GM03348 (cell line): Measurements from ENCODE around the gene MATN4.

Experiments
- DNase-seq: peaks from one replicate; pipeline ENCODE4 v3.0.0; 2012; ENCODE audit warnings: low spot score

The MATN4 gene

DNA sequence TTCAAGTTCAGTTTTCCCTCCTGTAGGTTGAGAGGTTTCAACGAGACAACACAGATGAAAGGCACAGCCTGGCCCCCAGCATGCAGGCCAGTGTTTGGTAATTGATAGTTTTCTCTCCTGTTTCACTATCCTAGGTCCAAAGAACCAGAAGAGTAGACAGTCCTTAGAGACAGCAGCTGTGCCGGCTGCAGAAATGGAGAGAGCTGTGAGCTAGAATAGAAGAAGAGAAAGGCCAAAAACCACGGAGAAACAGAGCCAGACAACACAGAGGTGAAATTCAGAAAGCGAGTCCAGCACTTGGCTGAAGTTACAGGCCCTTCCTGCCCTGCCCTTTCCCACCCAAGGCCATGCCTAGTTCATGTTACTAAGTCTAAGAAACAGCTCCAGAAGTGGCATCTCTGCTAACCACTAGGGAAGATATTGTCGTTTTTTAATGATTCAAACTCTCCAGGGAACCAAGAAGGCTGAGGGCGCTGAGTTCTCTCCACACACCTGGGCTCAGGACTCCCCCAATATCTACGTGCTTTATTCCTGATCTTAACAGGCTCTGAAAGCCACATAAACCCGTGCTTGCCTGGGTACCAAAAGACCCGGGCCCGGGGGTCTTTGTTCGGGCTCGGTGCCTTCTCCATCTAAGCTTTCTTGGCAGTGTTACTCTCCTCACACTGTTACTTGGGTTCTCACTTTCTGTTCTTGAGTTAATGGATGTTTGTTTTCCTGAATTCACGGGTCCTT, 18.0 kb downstream of the MATN4 start:
- DNase-seq, result no peak

DNA sequence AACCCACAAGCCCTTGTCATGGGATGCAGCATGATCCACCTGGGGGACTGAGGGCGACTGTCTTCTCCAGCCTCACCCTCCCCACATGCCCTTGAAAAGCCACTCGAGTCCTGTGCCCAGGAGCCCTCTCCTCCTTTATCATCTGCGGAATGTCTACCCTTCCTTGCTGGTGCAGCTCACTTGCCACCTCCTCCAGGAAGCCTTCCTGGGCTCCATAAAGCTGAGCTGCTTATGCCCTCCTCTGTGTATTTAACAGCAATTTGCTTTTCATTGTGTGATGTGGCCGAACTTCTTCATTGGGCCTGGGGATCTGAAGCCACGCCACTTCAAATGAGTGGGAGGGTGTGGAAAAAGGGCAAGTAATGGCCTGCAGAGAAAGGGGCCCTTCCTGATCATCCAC, 19.2 kb downstream of the MATN4 start:
- DNase-seq, result no peak

DNA sequence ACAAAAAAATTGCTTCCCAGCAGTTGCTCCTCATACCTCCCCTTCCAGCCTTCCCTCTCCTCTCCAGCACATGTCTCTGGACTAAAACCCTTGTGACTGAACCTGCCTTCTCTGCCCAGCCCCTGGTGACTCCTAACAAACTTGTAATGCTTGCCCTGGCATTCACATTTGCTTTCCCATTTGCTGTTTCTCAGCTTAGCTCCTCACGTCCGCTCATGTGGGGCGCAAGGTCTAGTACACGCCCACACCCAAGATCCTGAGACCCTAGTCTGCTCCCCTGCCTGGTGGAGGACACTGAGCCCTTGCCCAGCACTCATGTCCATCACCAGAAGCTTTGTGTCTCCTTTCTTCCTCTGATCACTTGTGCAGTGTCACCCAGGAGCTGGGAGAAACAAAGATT, 19.7 kb downstream of the MATN4 start:
- DNase-seq, result no peak

DNA sequence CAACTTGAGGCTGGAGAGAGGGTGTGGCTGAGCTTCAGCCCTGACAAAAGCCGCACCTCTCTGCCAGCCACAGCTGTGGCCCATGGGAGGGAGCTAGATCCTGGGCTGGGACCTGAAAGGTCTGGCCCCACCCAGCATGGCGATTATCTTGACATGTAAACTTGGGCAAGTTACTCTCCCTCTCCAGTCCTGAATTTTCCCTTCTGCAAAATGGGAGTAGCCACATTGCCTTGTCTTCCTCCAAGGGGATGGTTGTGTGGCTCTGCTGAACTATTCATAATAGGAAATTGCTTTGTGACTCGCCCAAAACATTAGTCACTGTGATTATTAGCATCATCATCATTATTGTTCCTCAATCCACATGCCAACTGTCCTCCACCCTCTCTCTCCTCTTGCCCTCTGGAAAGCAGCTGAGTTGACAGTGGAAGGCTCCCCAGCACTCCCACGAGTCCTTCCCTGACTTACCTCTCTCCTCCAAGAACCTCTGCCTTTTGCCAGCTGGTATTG, 24.5 kb downstream of the MATN4 start:
- no peak for DNase-seq

DNA sequence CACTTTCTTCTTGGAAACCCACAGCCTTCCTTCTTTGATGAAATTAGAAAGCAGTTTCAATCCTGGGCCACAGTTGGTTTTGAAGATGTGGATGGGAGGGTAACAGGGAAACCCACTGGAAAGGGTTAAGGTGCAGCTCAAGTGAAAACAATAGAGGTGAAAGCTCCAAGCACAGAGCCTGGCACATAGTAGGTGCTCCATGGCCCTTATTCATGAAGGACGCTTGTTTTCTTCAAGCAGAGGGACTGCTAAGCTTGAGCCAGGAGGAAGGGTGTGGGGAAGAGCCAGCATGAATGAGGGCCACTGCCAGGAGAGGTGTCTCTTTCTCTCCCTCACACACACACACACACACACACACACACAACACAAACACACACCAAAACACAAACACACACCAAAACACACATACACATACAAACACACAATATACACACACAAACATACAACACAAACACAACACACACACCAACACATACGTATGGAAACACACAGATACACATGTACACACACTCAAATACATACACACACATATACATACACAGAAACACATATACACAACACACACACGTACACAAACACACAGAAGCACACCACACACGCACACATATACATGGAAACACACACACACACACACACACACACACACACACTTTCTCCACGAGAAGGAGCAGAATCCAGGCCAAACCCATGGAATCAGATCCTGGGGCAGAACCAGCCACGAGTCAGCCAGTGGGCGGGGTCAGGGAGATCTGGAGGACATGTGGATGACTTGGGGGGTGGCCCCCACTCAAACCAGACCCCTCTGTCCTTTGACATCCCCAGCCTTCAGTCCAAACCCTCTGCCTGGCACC, 25.2 kb downstream of the MATN4 start:
- DNase-seq, result no peak

DNA sequence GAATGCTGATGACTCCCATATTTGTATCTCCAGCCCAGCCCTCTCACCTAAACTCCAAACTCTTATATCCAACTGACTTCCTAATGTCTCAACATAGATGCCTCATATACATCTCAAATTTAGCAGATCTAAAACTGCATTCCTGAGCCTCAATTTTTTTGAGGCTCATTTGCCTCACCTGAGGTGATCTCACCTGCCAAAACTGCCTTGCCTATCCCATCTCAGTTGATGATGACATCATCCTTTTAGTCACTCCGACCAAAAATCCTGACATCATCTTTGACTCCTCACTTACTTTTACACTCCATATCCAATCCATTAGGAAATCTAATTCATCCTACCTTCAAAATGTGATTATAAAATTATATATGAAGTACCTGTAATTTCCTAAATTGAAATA, 28.1 kb downstream of the MATN4 start:
- DNase-seq, result no peak

DNA sequence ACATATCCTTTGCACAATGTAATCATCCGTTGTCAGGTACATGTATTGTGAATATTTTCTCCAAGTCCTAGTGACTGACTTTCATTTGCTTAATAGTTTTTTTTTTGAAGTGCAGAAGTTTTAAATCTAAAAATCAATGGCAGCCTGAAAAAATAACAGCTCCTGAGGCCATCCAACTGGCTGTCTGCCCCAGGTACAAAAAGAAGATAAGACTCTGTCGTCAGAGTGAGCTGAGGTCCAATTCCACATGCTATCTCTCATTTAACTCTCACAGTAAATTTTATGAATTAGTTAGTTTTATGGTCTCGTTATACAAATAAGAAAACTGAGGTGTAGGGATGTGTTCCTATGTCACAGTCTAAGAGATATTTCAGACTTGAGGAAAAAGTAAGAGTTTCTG, 32.8 kb downstream of the MATN4 start:
- DNase-seq, result no peak

DNA sequence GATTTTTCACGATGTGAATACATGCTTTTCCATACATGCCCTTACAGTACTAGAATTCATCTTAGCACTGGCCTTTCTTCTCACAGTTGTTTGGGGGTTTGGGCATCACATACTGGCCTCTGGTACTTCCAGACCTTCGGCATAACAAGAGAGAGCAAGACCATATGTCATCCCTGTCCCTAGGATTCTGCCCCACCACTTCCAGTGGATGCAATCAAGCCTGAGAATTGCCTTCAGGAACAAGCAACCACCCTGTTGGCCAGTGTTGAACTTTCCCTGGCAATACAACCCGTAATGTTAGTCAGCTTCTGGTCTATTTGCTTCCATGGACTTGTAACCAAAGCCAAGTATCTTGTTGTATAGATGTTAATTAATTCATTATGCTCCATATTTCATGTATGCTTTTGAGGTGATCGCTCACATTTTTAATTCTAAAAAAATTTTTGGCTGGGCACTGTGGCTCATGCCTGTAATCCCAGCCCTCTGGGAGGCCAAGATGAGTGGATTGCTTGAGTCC, 38.3 kb downstream of the MATN4 start:
- DNase-seq, result no peak

DNA sequence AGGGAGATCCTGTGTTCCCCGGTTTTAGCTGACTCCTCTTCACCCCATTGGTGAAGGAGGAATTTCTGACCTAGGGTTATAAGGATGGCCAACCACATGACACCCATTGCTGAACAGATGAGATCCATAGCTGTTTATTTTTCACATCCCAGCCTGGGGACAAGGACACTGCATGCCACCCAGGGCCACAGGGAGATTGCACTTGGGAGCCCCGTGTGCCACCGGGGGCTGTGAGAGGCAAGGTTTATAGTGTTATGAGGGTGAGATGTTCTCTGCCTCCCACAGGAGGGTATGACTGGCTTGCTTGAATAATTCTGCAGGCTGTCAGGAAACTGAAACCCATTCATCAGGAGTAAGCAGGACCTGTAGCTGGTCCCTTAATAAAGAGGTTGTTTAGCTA, 39.0 kb downstream of the MATN4 start:
- DNase-seq, result no peak

DNA sequence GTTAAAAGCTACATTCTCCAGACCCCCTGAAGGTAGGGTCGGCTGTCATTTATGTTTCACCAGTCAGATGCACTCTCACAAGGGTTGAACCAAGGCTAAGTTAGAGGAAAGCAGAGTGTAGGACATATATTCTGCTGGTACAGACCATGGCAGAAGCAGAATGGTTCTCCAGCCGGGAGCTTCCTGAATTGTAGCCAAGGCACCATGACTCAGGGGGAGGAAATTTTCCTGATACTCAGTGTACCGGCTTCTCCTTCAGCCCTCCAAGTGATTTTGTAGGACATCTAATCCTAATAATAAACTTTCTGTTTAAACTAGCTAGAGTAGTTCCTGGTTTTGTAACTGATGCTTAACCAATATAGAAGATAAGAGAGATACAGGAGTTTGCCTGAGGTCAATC, 39.6 kb downstream of the MATN4 start:
- no peak for DNase-seq

DNA sequence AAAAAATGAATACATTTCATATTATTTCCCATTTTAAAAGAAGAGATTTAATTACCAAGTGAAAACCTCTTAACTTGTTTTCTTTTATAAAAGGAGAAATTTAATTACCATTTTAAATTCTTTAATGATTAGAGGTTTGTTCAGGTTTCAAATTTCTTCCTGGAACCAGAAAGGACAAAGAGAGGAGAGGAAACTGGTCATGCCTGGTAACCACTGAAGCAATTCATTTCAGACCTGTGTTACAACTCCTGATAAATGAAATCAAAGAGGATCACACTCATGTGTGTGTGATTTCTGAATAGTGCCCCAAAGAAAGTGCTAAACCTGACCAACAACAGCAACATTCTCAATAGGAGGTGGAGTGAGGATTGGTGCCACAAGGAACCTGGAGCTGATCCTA, 41.1 kb downstream of the MATN4 start:
- no peak for DNase-seq

DNA sequence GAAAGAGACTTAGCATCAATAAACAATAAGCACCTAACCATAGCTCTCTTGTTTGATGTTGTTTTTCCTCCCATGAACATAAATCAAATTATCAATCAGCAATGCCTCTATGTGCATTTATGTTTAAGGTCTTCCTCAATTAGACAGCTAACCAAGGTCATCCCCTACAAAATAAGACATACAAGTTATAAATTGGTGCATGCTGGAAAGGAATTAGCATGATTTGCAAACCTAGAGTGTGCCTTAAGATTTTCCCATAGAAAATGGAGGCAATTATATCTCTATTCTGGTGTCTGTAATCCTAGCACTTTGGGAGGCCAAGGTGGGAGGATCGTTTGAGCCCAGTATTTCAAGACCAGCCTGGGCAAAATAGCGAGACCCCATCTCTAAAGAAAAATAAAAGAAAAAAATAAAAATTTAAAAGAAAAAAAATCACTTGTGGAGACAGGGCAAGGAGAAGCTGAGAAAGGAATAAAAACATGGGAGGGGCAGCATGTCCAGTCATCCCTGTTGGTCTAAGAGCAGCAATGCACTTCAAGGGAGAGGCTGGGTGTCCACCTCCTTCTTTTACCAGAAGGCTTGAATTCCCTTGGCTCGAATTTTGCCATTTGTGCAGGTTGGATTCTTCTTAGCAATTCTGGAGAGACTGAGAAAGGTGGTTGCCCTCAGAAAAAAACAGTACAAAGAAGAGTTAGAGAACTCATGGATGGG, 44.4 kb downstream of the MATN4 start:
- DNase-seq, result no peak

DNA sequence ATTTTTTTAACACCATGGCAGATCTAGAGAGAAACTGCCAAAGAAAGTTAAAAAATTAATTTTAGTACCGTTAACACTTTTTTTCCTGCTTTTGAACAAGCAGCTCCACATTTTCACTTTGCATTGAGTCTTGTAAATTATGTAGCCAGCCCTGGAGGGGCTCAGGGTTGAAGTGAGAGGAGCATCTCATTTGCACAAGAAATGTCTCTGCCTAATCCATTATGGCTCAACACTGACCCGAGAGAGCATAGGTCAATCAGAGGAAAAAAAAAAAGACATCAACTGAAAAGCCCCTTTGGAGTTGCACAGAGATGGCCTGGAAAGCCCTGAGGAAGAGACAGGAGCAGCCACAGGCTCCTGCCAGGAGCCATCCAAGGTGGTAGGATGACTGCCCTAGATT, 49.4 kb downstream of the MATN4 start:
- no peak for DNase-seq

DNA sequence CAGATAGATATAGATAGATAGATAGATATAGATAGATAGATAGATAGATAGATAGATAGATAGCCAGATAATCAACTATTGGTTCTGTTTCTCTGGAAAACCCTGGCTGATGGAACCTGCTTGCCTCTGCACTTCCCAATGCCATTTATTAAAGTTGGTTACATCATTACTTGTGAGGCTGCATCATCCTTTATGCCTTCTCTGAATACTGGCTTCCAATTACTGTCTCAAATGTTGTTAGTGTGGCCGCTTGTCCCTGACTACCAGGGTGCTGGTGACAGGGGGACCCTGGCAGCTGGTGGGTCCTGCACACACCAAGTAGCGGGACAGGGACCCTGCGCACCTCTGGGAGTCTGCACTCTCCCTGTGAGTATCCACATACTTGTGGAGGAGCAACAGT, 49.8 kb downstream of the MATN4 start:
- no peak for DNase-seq

DNA sequence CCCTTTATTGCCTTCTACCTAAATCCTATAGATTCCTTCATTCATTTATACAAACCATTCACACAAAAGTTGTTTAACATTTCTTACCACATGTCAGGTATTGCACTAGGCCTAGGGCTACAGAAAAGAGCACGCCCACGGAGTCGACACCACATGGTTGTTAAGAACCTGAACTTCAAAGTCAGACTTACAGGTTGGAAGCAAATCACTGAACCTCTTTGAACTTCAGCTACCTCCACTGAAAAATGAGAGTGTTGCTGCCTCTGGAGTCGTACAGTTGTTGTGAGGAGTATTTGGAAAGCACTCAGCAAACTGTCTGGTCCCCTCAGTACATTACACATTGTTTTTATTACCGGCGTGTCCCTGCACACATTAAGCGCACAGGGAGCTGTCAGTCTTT, 50.4 kb downstream of the MATN4 start:
- DNase-seq, result no peak

DNA sequence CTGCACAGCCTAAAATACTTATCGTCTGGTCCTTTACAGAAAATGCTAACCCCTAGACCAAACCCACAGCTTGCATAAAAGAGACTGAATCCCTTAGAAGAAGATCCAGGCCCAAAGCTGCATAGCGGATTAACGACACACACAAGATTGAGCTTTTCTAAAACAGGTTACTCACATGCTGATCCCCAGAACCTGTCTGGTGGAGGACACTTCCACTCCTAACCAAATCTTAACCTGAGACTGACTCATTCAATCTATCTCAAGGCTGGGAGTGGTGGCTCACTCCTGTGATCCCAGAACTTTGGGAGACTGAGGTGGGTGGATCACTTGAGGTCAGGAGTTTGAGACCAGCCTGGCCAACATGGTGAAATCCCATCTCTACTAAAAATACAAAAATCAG, 50.9 kb downstream of the MATN4 start:
- no peak for DNase-seq

DNA sequence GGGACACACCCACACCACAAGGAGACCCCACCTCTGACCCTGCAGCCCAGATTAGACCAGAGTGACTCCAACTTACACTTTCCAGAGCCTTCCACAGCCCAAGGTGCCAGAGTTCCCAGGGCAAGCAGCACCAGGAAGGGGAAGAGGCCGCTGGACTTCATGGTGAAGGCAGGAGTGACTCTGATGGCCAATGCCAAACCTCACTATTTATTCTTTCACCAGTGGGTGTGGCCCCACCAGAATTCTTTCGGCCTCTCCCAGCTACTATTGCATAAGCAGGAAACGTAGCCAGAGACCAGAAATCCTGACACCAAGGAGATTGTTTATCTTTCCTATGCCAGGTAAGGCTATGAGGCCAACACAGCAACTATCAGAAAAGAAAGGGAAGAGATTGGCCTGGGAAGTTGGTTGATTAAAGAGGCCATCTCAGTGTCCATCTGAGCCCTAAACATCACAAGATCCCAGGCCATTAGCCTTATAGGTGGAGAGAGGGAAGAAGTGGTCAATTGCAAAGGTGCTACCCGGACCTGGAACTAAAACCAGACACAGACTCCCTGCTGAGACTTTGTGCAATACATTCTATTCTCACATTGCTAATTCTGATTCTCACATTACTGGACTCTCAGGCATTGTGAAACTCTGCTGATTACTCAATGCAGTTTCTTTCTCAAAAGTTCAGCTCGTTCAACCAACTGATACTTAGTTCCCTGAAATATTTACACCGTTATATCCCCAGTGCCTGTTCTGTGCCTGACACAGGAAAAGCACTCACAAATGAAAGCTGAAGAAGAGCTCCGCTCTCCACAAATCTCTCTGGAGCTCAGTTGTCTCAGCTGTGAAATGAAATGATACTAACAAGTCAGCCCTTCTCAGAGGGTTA, 53.5 kb downstream of the MATN4 start, which contains the start of gene SLPI:
Gene SLPI, minus strand, starts transcription at position 182 of the 880 bp plus-strand sequence. Its CDS starts 21 bp downstream, at position 161.
- peak; percentile 59 for DNase-seq

DNA sequence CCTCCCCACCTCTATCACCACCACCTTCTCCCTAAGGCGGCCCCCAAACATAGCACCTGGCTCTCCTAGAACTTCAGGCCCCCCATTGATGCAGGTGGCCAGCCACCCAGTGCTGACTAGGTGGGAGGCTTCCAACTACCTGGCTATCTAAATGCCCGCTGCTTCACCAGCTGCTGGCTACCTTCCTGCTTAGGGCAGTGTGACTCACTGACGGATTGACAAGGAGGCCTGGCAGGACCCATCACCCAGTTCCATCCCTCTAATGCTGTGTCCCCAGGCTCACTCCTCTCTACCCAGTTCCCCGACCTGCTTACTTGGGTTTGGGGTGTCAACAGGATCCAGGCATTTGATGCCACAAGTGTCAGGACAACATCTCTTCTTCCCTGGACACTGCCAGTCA, 54.8 kb downstream of the MATN4 start:
- no peak for DNase-seq

DNA sequence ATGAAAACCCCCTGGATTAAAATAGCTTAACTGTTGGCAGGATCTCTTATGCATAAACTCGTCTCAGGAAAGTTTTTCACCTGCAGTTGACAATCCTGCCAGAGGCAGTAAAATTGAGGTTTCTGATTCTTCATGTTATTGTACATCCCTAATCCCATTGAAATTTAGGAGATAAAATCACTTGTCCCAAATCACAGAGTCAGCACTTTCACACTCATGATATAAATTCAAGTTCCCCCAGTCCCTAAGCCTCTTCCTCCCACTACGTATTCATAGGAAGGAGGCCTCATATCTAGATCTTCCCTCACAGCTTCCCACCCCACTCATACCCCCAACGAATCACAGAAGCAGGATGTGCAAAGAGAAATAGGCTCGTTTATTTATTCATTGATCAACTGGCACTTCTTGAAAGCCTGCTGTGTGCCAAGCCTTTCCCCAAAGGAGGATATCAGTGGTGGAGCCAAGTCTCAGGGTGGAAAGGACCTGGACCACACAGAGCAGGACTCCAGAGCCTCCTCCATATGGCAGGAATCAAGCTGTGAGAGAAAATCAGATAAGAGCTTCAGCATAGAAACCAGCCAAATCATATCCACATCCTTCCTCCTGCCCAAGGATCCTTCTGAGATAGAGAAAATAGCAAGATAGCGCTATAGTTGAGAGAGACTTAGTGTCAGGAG, 56.1 kb downstream of the MATN4 start:
- DNase-seq, result no peak

DNA sequence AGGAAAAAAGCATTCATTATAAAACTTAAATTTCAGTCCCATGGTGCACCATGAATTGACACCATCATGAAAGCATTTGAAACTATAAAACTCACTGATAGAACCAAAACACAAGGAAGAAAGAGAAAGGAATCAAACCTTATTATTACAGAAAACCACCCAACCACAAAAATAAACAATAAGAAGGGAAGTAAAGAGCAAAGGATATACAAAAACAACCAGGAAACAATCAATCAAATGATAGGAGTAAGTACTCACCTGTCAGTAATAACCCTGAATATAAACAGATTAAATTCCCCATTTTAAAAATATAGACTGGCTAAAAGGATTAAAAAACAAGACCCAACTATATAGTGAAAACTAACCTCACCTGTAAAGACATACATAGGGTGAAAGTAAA, 59.5 kb downstream of the MATN4 start:
- DNase-seq, result no peak

DNA sequence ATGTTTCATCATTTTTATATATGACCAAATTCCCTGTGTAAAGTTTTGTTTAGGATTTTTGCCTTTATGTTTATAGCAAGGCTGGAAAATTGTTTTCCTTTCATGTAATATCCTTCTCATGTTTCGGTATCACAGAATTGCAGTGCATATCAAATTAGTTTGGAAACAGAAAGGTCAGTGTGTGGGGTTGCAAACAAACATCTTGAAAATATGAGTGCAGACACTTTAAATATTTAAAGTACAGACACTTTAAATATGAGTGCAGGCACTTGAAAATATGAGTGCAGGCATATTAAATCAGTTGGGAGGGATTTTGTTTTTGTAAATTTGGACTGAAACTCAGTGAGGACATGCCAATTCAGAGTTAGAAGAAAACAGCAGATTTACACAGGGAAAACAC, 60.2 kb downstream of the MATN4 start:
- DNase-seq, result no peak
